H9 (cell line): ENCODE data around the gene LRRC15. TPM values are rescaled to one million over a fixed set of nuclear protein-coding genes. Genes with fewer than 3 reads are reported as not detected.
A peak's percentile ranks its signal among the peaks of the same experiment; 100 is the strongest.

Source experiments
- DNase-seq: peaks from one replicate; pipeline ENCODE4 v3.0.0-alpha.2; 2017
- H2AFZ ChIP-seq: one replicate; pipeline ENCODE4 v1.6.1; 2013; ENCODE audit warnings: mild to moderate bottlenecking, low read length, control low read depth, moderate library complexity
- H2AK5ac ChIP-seq: 2 replicates; pipeline ENCODE4 v1.6.1; 2013; ENCODE audit warnings: low read length, control low read depth, mixed read lengths; ENCODE audit not compliant: insufficient read length
- H2BK120ac ChIP-seq: one replicate; pipeline ENCODE4 v1.6.1; 2013; ENCODE audit warnings: low read depth, mild to moderate bottlenecking, low read length, control low read depth, inconsistent platforms; ENCODE audit not compliant: poor library complexity, severe bottlenecking
- H2BK12ac ChIP-seq: 2 replicates; pipeline ENCODE4 v1.6.1; 2013; ENCODE audit warnings: low read length, control low read depth, mixed read lengths, low read depth; ENCODE audit not compliant: insufficient read length
- H2BK15ac ChIP-seq: 2 replicates; pipeline ENCODE4 v1.6.1; 2013; ENCODE audit warnings: low read depth, low read length, control low read depth
- H2BK20ac ChIP-seq: one replicate; pipeline ENCODE4 v1.6.1; 2013; ENCODE audit warnings: low read depth, mild to moderate bottlenecking, low read length, control low read depth, inconsistent platforms; ENCODE audit not compliant: poor library complexity, severe bottlenecking
- H2BK5ac ChIP-seq: 2 replicates; pipeline ENCODE4 v1.6.1; 2013; ENCODE audit warnings: low read length, control low read depth, mixed read lengths; ENCODE audit not compliant: insufficient read length
- H3K14ac ChIP-seq: 2 replicates; pipeline ENCODE4 v1.6.1; 2013; ENCODE audit warnings: low read length, control low read depth; ENCODE audit not compliant: insufficient read depth
- H3K18ac ChIP-seq: 2 replicates; pipeline ENCODE4 v1.6.1; 2013; ENCODE audit warnings: low read depth, mild to moderate bottlenecking, mixed read lengths, low read length, control low read depth; ENCODE audit not compliant: insufficient read length
- H3K23ac ChIP-seq: 2 replicates; pipeline ENCODE4 v1.6.1; 2013; ENCODE audit warnings: low read length, control low read depth, mixed read lengths, low read depth; ENCODE audit not compliant: insufficient read length
- H3K23me2 ChIP-seq: 2 replicates; pipeline ENCODE4 v1.6.1; 2013; ENCODE audit warnings: low read depth, mild to moderate bottlenecking, mixed read lengths, low read length, control low read depth; ENCODE audit not compliant: insufficient read length, poor library complexity, severe bottlenecking
- H3K27ac ChIP-seq: 2 replicates; pipeline ENCODE4 v1.5.1; 2013; ENCODE audit warnings: low read length, control low read depth, mixed read lengths, low read depth; ENCODE audit not compliant: insufficient read length
- H3K27me3 ChIP-seq: 2 replicates; pipeline ENCODE4 v1.6.1; 2013; ENCODE audit warnings: low read length, control low read depth, inconsistent platforms; ENCODE audit not compliant: insufficient read depth
- H3K4ac ChIP-seq: 2 replicates; pipeline ENCODE4 v1.6.1; 2013; ENCODE audit warnings: low read depth, mild to moderate bottlenecking, control low read depth, inconsistent platforms, low read length, moderate library complexity
- H3K4me1 ChIP-seq: 2 replicates; pipeline ENCODE4 v1.6.1; 2013; ENCODE audit warnings: low read length, control low read depth, inconsistent platforms; ENCODE audit not compliant: insufficient read depth
- H3K4me2 ChIP-seq: 2 replicates; pipeline ENCODE4 v1.6.1; 2013; ENCODE audit warnings: low read length, control low read depth, mixed read lengths; ENCODE audit not compliant: insufficient read length, insufficient read depth
- H3K56ac ChIP-seq: 2 replicates; pipeline ENCODE4 v1.6.1; 2013; ENCODE audit warnings: low read depth, mild to moderate bottlenecking, mixed read lengths, low read length, control low read depth; ENCODE audit not compliant: insufficient read length
- H3K79me1 ChIP-seq: 2 replicates; pipeline ENCODE4 v1.6.1; 2013; ENCODE audit warnings: low read depth, mild to moderate bottlenecking, moderate library complexity, low read length, control low read depth, inconsistent platforms; ENCODE audit not compliant: insufficient read depth, poor library complexity, severe bottlenecking
- H3K79me2 ChIP-seq: 2 replicates; pipeline ENCODE4 v1.6.1; 2013; ENCODE audit warnings: low read length, control low read depth, inconsistent platforms; ENCODE audit not compliant: insufficient read depth
- H3K9ac ChIP-seq: 2 replicates; pipeline ENCODE4 v1.6.1; 2013; ENCODE audit warnings: low read length, control low read depth, mixed read lengths; ENCODE audit not compliant: insufficient read length; ENCODE audit errors: extremely low read depth
- H3K9me3 ChIP-seq: one replicate; pipeline ENCODE4 v1.6.1; 2013; ENCODE audit warnings: low read depth, low read length, inconsistent platforms; ENCODE audit not compliant: control insufficient read depth
- H3T11ph ChIP-seq: one replicate; pipeline ENCODE4 v1.6.1; 2013; ENCODE audit warnings: mild to moderate bottlenecking, low read length, control low read depth, inconsistent platforms
- H4K20me1 ChIP-seq: one replicate; pipeline ENCODE4 v1.6.1; 2013; ENCODE audit not compliant: control insufficient read depth, insufficient read length, insufficient read depth
- H4K5ac ChIP-seq: 2 replicates; pipeline ENCODE4 v1.6.1; 2013; ENCODE audit warnings: low read depth, mild to moderate bottlenecking, mixed read lengths, low read length, control low read depth; ENCODE audit not compliant: insufficient read length
- H4K8ac ChIP-seq: replicated peaks from 2 replicates; pipeline ENCODE4 v1.6.1; 2013; ENCODE audit warnings: low read length, control low read depth, mixed read lengths, low read depth; ENCODE audit not compliant: insufficient read length
- H4K91ac ChIP-seq: 2 replicates; pipeline ENCODE4 v1.6.1; 2013; ENCODE audit warnings: low read depth, mild to moderate bottlenecking, moderate library complexity, mixed read lengths, low read length, control low read depth; ENCODE audit not compliant: insufficient read length
- H3K27ac Mint-ChIP-seq, 3 experiments: 2 replicates in 2 of 3; 3 replicates in 1 of 3; pipeline ENCODE4 v1.8.0; 2020 to 2021; ENCODE audit warnings: mixed read lengths in 3 of 3, mild to moderate bottlenecking in 1 of 3, moderate library complexity in 1 of 3
- H3K27me3 Mint-ChIP-seq: 2 replicates; pipeline ENCODE4 v1.8.0; 2021; ENCODE audit warnings: low read depth, mild to moderate bottlenecking, moderate library complexity, mixed read lengths
- H3K36me3 Mint-ChIP-seq, 3 experiments: 2 replicates in 2 of 3; 3 replicates in 1 of 3; pipeline ENCODE4 v1.8.0; 2020 to 2021; ENCODE audit warnings: low read depth in 3 of 3, mixed read lengths in 3 of 3; ENCODE audit not compliant: insufficient read depth in 1 of 3
- H3K4me1 Mint-ChIP-seq, 2 experiments: 2 replicates each; pipeline ENCODE4 v1.8.0; 2020; ENCODE audit warnings: mixed read lengths in 2 of 2
- H3K4me3 Mint-ChIP-seq, 2 experiments: 2 replicates in 1 of 2; 3 replicates in 1 of 2; pipeline ENCODE4 v1.8.0; 2020 to 2021; ENCODE audit warnings: mild to moderate bottlenecking in 2 of 2, mixed read lengths in 2 of 2, moderate library complexity in 1 of 2
- H3K9me3 Mint-ChIP-seq, 2 experiments: 2 replicates in 1 of 2; 3 replicates in 1 of 2; pipeline ENCODE4 v1.8.0; 2020; ENCODE audit warnings: mild to moderate bottlenecking in 2 of 2, mixed read lengths in 2 of 2, moderate library complexity in 1 of 2
- CTCF ChIP-seq: fragments of 200-600 bp; sonication (generic); conservative IDR thresholded peaks from 3 replicates; pipeline ENCODE4 v1.8.0; 2021; ENCODE audit warnings: antibody characterized with exemption, mild to moderate bottlenecking
- WGBS: extraction: QIAGEN DNeasy Blood & Tissue Kit; methylation state at CpG from one replicate; pipeline ENCODE4 v1.1.7; 2013; ENCODE audit warnings: missing lambda C conversion rate, low lambda C conversion rate, mixed read lengths; ENCODE audit not compliant: insufficient read length; ENCODE audit errors: extremely low coverage; 5-methylcytosine and 5-hydroxymethylcytosine counted together
- total RNA-seq: library from RNA; stranded (reverse); gene quantifications from 2 replicates; pipeline ENCODE4 v1.2.1, GENCODE V29; 2021

Gene LRRC15
- total RNA-seq, 1 experiment from 2014 or later: 0.07 TPM

GRCh38 chr3:194326192-194326967 is 43.2 kb downstream of the LRRC15 start:
- H3K9me3 ChIP-seq: no peaks in the 10 kb centered on the region
- peak; percentile 33 for DNase-seq
- H3K56ac ChIP-seq: no peak overlapping the region
- no peak overlapping the region for H4K91ac ChIP-seq
- 100% methylated on average over 1 of the region's 15 CpGs for WGBS
- H2AFZ ChIP-seq: no peak overlapping the region
- H3K4me1 Mint-ChIP-seq: peaks cover 4 to 13% of the 10 kb centered on the region in 2 experiments
- no peak overlapping the region for H3K4me2 ChIP-seq
- H2AK5ac ChIP-seq: no peak overlapping the region
- no peak overlapping the region for H2BK15ac ChIP-seq
- no peak overlapping the region for H4K5ac ChIP-seq
- no peak overlapping the region for H2BK20ac ChIP-seq
- H4K8ac ChIP-seq: no peak overlapping the region
- H3K27me3 ChIP-seq: no peaks in the 10 kb centered on the region; the same call in 1 of the 2 replicates
- TF ChIP-seq CTCF: no peak
- H3T11ph ChIP-seq: no peak overlapping the region
- no peak overlapping the region for H3K14ac ChIP-seq
- H2BK12ac ChIP-seq: no peak overlapping the region
- no peak overlapping the region for H2BK120ac ChIP-seq
- peak overlapping the region; percentile 24 for H3K18ac ChIP-seq
- peaks cover 0 to 2% (median 0%) of the 10 kb centered on the region in 3 experiments; a peak in 4 of 7 replicates for H3K36me3 Mint-ChIP-seq
- H3K23me2 ChIP-seq: no peaks in the 10 kb centered on the region
- no peaks in the 10 kb centered on the region for H3K4me1 ChIP-seq
- H3K23ac ChIP-seq: no peak overlapping the region
- H3K79me1 ChIP-seq: no peaks in the 10 kb centered on the region
- H3K79me2 ChIP-seq: no peaks in the 10 kb centered on the region
- H2BK5ac ChIP-seq: no peak overlapping the region
- H3K4me3 Mint-ChIP-seq: no peak overlapping the region
- H3K9me3 Mint-ChIP-seq: peaks cover 6 to 18% of the 10 kb centered on the region in 2 experiments; a peak in 4 of 5 replicates
- H3K9ac ChIP-seq: no peak overlapping the region
- H3K27me3 Mint-ChIP-seq: peaks cover 25% of the 10 kb centered on the region
- no peak overlapping the region for H3K27ac ChIP-seq
- H4K20me1 ChIP-seq: peaks cover 5% of the 10 kb centered on the region
- H3K4ac ChIP-seq: no peak overlapping the region
- H3K27ac Mint-ChIP-seq: no peak overlapping the region
